GM23248 (cell line): Measurements from ENCODE around the gene TBC1D3E. TPM values are rescaled to one million over a fixed set of nuclear protein-coding genes. Genes with fewer than 3 reads are reported as not detected.

Source experiments
- polyA plus RNA-seq: library from polyadenylated mRNA; unstranded; fragments of >200 nt; fragmentation: Nextera tagmentation; extraction: Ambion mirVana; gene quantifications from 2 replicates; pipeline ENCODE4 v1.2.1, GENCODE V29; 2016
- small RNA-seq: library from RNA; depleted of rRNA; stranded (forward); fragments of <200 nt; gene quantifications from one replicate; pipeline ENCODE3, GENCODE V24; 2014; ENCODE audit warnings: low read depth, low replicate concordance
- total RNA-seq: library from RNA; depleted of rRNA; stranded (reverse); fragments of >200 nt; shearing (Covaris generic); gene quantifications from 2 replicates; pipeline ENCODE4 v1.2.3, GENCODE V29; 2014; rRNA removed

Gene TBC1D3E
- total and polyA plus RNA-seq, 2 experiments from 2014 or later, result not detected

Small RNAs within 50 kb of the gene (small RNA-seq; reads per million reads assigned to genes)
- gene RF00019, result not detected
- not detected for gene RNA5SP526

Other genes starting within 250 kb of the TBC1D3E start
- gene TBC1D3K, start 203.5 kb upstream of the TBC1D3E start, total RNA-seq, result not detected in 2 replicates
- not detected in 2 replicates for gene TBC1D3K, start 203.5 kb upstream of the TBC1D3E start, polyA plus RNA-seq
- gene TBC1D3L, start 138.9 kb upstream of the TBC1D3E start, total RNA-seq, result 3.9 and 11.4 TPM in 2 replicates
- 3.5 and 4.2 TPM in 2 replicates for gene TBC1D3L, start 138.9 kb upstream of the TBC1D3E start, polyA plus RNA-seq
- gene TBC1D3D, start 124.0 kb upstream of the TBC1D3E start, total RNA-seq, result not detected in 2 replicates
- gene TBC1D3D, start 124.0 kb upstream of the TBC1D3E start, polyA plus RNA-seq, result not detected in 2 replicates
- not detected in 2 replicates for gene TBC1D3C, start 59.3 kb upstream of the TBC1D3E start, total RNA-seq
- not detected in 2 replicates for gene TBC1D3C, start 59.3 kb upstream of the TBC1D3E start, polyA plus RNA-seq
- gene TBC1D3, start 64.6 kb downstream of the TBC1D3E start, total RNA-seq, result not detected in 2 replicates
- gene TBC1D3, start 64.6 kb downstream of the TBC1D3E start, polyA plus RNA-seq, result 0.15 TPM in 1 of 2 replicates, not detected in the other
- gene MRPL45, start 169.2 kb downstream of the TBC1D3E start, total RNA-seq, result 30.0 and 42.6 TPM in 2 replicates
- 29.5 and 32.0 TPM in 2 replicates for gene MRPL45, start 169.2 kb downstream of the TBC1D3E start, polyA plus RNA-seq
- gene GPR179, start 216.0 kb downstream of the TBC1D3E start, total RNA-seq, result not detected in 2 replicates
- not detected in 2 replicates for gene GPR179, start 216.0 kb downstream of the TBC1D3E start, polyA plus RNA-seq
- 6.8 and 9.9 TPM in 2 replicates for gene SOCS7, start 223.9 kb downstream of the TBC1D3E start, total RNA-seq
- gene SOCS7, start 223.9 kb downstream of the TBC1D3E start, polyA plus RNA-seq, result 1.3 TPM in 2 replicates